GM19023 (cell line): ENCODE results near the gene NEGR1.

Experiments used
- ATAC-seq: cut with Tn5 transposase; IDR thresholded peaks from one replicate; pipeline ENCODE4 v1.9.1; 2021; ENCODE audit warnings: mild to moderate bottlenecking, moderate library complexity; ENCODE audit not compliant: unreplicated experiment

NEGR1 gene

DNA sequence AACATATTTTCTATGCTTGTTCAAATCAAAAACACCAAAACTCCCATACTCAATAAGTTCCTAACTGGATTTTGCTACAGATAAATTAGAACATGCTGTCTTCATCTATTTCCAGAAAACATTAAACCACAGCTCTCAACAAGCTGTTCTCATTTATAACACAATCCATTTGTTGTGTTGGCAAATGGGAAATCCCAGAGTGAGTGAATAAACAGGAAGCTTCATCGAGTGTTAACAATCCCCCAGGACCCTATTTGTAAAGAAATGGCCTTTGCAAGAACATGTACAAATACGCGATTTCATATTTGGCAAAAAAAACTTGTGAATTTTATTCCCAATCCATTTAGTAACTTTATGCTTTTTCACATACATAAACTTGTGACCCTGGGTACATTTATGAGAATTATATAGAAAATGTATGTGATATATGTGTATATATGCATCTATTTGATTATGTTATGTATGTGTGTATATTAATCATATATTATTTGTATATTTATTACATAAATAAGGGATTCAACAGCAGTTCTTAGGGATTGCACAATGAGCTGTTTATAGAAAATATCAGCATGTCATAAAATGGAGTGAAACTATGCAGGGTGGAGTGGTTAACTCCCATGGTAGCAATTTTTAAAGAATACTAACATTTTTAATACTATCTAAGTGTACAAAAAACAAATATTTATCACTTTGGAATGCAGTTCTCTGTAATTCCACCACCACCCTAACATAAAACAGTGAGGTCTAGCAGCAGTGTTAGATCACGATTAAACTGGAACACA is 160.0 kb downstream of the NEGR1 start:
- no peak for ATAC-seq

DNA sequence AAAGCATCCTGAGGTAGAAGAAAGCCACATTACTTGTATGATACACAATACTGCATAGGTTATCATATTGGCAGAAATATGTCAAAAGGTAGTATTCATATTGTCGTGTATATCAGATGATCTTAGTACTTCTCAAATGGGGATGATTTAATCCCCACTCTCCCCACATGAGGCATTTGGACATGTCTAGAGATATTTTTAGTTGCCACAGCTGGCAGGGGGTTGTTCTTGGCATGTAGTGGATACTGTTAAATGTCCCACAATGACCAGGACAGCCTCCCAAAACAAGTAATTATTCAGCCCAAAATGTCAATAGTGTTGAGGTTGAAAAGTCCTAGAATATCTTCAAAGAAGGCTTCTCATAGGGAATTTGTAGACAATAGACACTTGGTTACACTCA is 162.8 kb downstream of the NEGR1 start:
- no peak for ATAC-seq

DNA sequence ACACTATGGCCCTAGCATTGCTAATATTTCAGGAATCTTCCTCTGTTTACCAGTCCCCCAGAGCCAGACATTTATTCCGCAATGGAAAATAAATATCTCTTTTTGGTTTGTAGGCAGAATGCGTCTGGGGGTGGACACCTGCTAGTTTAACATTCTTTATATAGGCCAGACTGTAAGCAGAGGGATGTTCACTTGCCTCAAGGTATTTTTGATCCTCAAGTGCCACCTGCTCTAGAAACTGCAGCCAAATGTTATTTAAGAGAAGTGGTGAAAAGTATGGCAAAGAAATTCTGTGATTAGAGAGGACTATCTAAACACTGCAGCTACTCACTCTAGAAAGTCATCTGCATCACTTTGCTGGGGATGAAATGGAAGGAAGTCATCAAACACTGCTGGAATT is 164.7 kb downstream of the NEGR1 start:
- no peak for ATAC-seq

DNA sequence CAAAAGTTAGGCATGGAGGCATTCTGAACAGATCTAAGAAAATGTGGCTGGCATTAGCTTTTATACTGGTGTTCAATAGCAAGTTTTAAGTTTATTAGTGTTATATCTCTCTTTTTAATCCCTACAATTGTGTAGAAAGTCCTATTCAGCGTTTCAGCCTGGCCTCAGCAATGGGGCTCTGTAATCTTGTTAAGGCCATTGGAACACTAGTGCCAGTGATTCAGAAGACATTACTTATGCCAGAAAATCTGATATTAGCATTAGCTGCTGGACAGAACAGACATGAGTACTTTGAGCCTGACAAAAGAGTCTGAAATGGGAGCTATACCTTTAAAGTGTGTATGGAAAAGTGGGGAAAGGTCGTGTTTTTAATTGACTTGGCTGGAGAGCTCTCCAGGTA is 167.0 kb downstream of the NEGR1 start:
- ATAC-seq = no peak

DNA sequence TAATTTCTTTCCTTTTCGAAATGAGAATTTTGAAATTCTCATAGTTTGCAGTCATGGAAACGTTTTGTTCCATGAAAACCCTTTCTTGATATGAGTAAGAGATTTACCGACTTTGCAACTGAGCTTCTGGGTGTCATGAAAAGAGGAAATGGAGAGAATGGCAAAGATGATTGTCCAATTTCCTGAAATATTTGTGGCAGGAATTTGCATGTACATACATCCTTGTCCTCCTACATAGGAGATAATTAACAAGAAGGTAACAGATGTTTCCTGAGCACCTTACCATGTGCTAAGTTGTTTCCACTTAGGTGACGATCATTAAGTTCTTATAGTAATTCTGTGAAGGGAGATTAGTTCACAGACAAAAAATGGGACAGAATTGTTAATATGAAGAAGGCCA is 170.7 kb downstream of the NEGR1 start:
- no peak for ATAC-seq

GRCh38 chr1:72109916-72110315 is 172.4 kb downstream of the NEGR1 start:
- no peak for ATAC-seq

GRCh38 chr1:72105201-72105600 is 177.1 kb downstream of the NEGR1 start:
- no peak for ATAC-seq

- ATAC-seq = no peak
Measured at GRCh38 chr1:72101840-72102632, 180.3 kb downstream of the NEGR1 start.

GRCh38 chr1:72100771-72101170 is 181.6 kb downstream of the NEGR1 start:
- ATAC-seq = no peak

- no peak for ATAC-seq
Measured at GRCh38 chr1:72097851-72098570, 184.3 kb downstream of the NEGR1 start.

DNA sequence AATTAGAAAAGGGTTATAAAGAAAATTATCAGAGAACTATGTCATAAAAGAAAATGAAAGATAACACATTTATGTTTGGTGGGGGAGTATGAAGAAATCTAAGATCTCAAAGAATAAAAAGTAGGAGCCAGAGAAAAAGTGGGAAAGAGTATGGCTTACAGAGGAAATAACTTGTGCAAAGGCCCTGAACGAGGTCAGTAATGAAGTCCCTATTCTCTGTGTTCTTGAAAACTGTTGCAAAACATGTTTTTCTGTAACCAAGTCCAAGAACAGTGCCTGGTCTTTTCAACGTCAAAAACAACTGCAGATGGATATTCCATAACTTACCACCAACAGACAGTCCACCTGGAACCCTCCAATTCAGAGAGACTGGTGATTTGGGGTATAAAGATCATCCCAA is 188.1 kb downstream of the NEGR1 start:
- ATAC-seq = no peak

GRCh38 chr1:72086394-72086793 is 195.9 kb downstream of the NEGR1 start:
- no peak for ATAC-seq

- no peak for ATAC-seq
Measured at GRCh38 chr1:72075425-72075824, 206.9 kb downstream of the NEGR1 start.

DNA sequence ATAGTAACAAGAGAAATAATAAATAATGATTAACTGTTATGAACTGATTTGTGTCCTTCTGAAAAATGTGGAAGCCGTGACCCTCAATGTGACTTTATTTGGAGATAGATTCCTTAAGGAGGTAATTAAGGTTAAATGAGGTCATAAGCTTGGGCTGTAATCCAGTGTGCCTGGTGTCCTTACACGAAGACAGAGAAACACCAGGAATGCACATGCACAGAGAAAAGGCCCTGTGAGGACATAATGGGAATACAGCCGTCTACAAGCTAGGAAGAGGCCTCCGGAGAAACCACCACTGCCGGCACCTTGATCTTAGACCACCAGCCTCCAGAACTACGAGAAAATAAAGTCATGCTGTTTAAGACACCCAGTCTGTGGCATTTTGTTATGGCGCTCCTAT is 215.9 kb downstream of the NEGR1 start:
- no peak for ATAC-seq

DNA sequence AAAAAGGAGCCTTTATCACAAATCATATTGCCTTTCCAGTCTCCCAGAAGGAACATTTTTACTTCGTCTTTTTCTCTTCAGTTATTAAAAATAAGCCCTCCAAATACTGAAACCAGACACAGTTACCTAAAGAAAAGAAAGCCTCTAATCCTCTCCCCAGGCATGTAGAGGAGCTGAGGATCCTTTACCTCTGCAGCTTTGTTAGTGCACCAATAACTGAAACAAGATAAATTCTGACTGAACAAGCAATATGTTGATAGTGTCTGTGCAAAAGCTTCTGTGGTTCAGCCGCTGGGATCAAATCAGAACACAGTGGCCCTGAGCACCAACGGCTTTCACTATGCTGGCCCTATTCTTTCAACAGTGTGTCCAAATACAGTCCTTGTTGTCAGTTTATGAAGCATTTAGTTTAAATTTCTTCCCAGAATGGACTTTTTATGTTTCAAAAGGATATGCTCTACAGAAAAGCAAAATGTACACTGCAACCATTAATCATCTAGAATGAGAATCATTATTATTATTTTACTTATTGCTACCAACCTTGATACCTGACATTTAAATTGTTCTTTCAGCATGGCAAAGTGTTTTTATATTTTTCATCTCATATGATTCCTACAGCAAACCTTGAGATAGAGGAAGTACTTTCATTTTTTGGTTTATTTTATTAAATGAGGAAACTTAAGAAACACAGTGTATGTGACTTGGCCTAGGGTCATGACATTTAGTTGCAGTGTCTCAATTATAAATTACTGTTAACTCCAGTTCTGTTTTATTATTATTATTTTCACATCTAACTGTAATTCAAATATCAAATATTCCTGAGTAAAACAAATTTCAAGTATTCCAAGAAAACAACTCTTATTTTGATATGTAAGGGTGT is 217.9 kb downstream of the NEGR1 start:
- ATAC-seq = no peak

DNA sequence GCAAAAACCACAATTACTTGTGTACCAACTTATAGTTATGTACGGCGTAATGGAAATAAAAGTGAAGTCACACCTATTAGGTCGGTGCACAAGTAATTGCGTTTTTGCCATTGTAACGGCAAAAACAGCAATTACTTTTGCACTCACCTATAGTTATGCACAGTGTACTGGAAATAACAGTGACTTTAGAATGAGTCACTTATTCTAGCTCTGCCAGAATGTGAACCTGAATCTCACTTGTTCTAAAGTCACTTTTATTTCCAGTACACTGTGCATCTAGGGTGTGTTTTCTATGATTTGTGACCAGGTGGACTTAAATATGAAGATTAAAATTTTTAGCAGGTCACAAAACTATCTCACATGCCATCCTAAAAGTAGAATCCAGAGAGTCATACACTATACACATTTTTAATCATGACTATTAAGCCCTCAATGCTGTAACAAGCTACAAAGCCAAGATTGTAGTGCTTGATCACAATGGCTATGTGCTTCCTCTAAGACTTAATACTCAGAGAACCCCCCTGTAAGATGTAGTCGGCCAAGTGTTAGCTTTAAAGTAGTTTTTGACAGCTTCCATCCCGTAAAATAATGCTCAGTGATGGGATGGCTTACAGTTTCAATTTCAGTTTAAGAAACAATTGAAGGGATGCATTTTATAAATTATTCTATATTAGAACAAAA is 218.8 kb downstream of the NEGR1 start:
- no peak for ATAC-seq

GRCh38 chr1:72062584-72062983 is 219.8 kb downstream of the NEGR1 start:
- ATAC-seq = no peak

- no peak for ATAC-seq
Measured at GRCh38 chr1:72060466-72061245, 221.7 kb downstream of the NEGR1 start.

GRCh38 chr1:72056516-72056915 is 225.8 kb downstream of the NEGR1 start:
- ATAC-seq = no peak
